HG02852 (cell line): Measurements from ENCODE around the gene KATNB1.

ENCODE experiments used
- ATAC-seq: cut with Tn5 transposase; IDR thresholded peaks from one replicate; pipeline ENCODE4 v1.9.1; 2021; ENCODE audit warnings: mild to moderate bottlenecking, moderate library complexity; ENCODE audit not compliant: unreplicated experiment

The KATNB1 gene

GRCh38 chr16:57803134-57803990 lies 67.8 kb downstream of the KATNB1 start:
- no peak for ATAC-seq

DNA sequence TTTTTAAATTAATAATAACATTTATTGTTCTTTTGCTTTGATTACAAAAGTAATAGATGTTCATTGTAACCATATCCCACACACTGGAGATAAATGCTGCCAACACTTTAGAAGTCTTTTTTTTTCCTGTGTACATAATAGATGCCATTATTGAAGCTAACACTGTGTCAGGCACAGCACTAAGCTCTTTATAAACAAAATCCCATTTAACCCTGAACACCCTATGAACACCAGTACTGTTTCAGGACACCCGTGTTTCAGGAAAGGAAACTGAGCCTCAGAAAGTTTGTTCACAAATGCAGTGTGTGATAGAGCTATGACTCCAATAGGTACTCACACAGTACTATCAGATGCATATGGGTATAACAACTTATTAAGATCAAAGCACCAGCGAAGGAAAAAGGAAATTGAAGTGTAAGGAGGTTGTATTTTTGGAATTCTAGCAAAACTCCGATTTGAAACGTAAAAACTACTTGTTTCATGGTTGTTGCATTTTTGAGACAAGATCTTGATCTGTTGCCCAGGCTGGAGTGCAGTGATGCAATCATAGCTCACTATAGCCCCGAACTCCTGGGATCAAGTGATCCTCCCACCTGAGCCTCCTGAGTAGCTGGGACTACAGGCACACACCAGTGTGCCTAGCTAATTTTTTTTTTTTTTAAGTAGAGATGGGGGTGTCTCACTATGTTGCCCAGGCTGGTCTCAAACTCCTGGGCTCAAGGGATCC lies 68.7 kb downstream of the KATNB1 start:
- no peak for ATAC-seq

- ATAC-seq = no peak
These were observed 69.6 kb downstream of the KATNB1 start for GRCh38 chr16:57805176-57805575.
